Peyer's patch (tissue), 4 donors: Measurements from ENCODE around the gene CDRT4. TPM values are rescaled to one million over a fixed set of nuclear protein-coding genes. Genes with fewer than 3 reads are reported as not detected.
A peak's percentile ranks its signal among the peaks of the same experiment; 100 is the strongest.

Source experiments
- DNase-seq, 3 donors: peaks; one replicate each; pipeline ENCODE4 v3.0.0-alpha.2; 2017 to 2019
- H3K27ac ChIP-seq, 4 donors: fragments of 200-600 bp; sonication (generic); one replicate each; pipeline ENCODE4 v1.5.1; 2016 to 2019
- H3K27me3 ChIP-seq, 2 donors: fragments of 200-600 bp; sonication (generic); one replicate each; pipeline ENCODE4 v1.5.1; 2019
- H3K36me3 ChIP-seq, 3 donors: fragments of 200-600 bp; sonication (generic); one replicate each; pipeline ENCODE4 v1.5.1; 2016 to 2019
- H3K4me1 ChIP-seq, 4 donors: fragments of 200-600 bp; sonication (generic); one replicate each; pipeline ENCODE4 v1.5.1; 2016 to 2019
- H3K4me3 ChIP-seq, 4 donors: fragments of 200-600 bp; sonication (generic); 1 replicate in 3 of 4; 2 replicates in 1 of 4; pipeline ENCODE4 v1.5.1; 2016 to 2019; ENCODE audit warnings: mild to moderate bottlenecking in 1 of 4
- H3K9me3 ChIP-seq, 4 donors: fragments of 200-600 bp; sonication (generic); one replicate each; pipeline ENCODE4 v1.5.1; 2016 to 2019; ENCODE audit warnings: mild to moderate bottlenecking in 1 of 4
- POLR2A ChIP-seq, 2 donors: fragments of 450-650 bp; IDR thresholded peaks; one replicate each; pipeline ENCODE4 v1.5.1; 2017; ENCODE audit warnings: antibody characterized with exemption in 2 of 2, mild to moderate bottlenecking in 2 of 2, moderate library complexity in 2 of 2
- total RNA-seq, 4 donors: library from RNA; depleted of rRNA; stranded (reverse); fragments of >200 nt; gene quantifications; one replicate each; pipeline ENCODE4 v1.1.0, GENCODE V29; 2016
- TF ChIP-seq, protein P1 (sequence below), 6 experiments: fragments of 450-650 bp in 4 of 6; fragments of 200-600 bp in 2 of 6; sonication (generic) in 1 of 6; IDR thresholded peaks; one replicate each; pipeline ENCODE4 v1.5.1; 2017 to 2019; ENCODE audit warnings: antibody characterized with exemption in 6 of 6, mild to moderate bottlenecking in 3 of 6, moderate library complexity in 1 of 6

The CDRT4 gene
- total RNA-seq, 4 donors from 2014 or later: 17.9 to 28.5 (median 26.4) TPM; not detected in 1

DNA sequence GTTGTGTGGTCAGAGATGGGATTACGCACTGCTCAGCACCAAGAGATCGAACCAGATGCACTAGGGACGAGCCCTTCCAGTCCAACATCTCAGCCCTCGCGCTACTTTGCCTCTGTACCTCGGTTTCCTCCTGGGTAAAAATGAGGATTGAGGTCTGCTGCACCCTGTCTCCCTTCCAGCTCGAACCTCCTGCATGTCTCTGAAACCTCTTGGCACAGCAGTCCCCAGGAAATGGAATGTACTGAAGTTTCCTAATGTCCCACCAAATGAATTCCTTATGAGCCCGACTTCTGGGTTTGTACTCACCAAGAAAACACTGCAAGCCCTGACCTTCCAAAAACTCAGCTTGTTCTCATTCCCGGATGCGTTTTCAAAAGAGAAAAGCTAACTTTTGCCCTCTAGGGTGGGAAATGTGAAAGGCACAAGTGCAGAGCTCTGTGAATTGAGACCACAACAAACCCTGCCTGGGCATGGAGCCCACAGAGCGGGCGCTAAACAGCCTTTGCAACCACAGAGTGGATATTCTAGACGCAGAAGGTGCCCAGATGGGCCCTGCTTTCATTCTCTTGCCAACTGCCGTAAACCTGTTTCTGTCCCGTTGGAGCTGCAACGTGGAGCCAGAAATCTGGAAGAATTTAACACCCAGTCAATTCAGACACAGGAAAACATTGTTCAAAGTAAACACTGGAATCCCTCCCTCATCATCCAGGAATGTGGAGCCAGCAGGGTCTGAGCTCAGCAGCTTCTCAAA lies 10.3 kb downstream of the CDRT4 start:
- Histone ChIP-seq H3K4me1 (peaks cover 0 to 42% (median 3%) of the 10 kb centered on the region in 4 donors), H3K36me3 (no peaks in the 10 kb centered on the region), H3K27ac (peak overlapping the region in 3 of 4 donors; percentile 15 to 73 (median 66)), H3K27me3 (no peaks in the 10 kb centered on the region), H3K9me3 (no peaks in the 10 kb centered on the region), H3K4me3 (no peak overlapping the region)
- TF ChIP-seq, protein P1, sequence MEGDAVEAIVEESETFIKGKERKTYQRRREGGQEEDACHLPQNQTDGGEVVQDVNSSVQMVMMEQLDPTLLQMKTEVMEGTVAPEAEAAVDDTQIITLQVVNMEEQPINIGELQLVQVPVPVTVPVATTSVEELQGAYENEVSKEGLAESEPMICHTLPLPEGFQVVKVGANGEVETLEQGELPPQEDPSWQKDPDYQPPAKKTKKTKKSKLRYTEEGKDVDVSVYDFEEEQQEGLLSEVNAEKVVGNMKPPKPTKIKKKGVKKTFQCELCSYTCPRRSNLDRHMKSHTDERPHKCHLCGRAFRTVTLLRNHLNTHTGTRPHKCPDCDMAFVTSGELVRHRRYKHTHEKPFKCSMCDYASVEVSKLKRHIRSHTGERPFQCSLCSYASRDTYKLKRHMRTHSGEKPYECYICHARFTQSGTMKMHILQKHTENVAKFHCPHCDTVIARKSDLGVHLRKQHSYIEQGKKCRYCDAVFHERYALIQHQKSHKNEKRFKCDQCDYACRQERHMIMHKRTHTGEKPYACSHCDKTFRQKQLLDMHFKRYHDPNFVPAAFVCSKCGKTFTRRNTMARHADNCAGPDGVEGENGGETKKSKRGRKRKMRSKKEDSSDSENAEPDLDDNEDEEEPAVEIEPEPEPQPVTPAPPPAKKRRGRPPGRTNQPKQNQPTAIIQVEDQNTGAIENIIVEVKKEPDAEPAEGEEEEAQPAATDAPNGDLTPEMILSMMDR (IDR thresholded peaks at IDR 0.05): peak in 3 of 6 experiments; percentile 15 to 35 (median 19)
- no peak for TF ChIP-seq POLR2A (IDR thresholded peaks at IDR 0.05)
- DNase-seq: no peak

DNA sequence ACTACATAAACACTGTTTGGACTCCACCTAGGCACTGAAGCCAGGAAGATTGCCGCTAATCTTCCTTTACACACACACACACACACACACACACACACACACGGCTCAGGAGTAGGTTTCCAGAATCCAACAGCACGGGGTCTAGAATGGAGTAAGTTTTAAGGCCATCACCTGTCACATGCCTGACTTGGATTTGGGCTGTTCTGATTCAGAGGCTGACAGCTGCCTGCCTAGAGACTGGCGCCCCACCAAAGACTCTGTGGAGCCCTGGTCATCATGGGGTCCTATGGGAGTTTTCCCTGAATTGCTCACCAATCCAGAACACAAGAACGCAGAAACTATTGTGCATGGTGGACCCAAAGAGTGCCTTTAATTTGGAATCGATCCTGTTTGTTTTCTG lies 10.9 kb downstream of the CDRT4 start:
- TF ChIP-seq, protein P1 (IDR thresholded peaks at IDR 0.05): no peak
- TF ChIP-seq POLR2A (IDR thresholded peaks at IDR 0.05): no peak

DNA sequence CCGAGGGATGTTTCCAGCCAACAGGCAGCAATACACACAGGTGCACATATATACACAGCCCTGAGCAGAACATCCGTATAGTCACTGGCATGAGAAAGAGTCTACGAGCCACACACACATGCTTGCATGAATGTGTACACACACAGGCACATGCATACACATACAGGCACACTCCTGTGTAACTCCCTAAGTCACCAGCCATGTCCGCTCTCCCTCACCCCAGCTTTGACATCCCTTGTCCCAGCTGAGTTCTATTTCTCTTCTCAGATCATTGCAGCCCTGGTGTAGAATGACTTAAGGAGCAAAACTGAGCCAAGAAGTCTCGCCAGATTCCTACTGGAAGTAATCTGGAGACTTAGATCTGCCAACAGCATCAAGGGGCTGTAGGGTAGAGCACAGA lies 13.1 kb downstream of the CDRT4 start:
- H3K9me3 ChIP-seq: no peaks in the 10 kb centered on the region
- H3K27ac ChIP-seq: peak overlapping the region in 2 of 4 donors; percentile 69 to 71
- no peak for TF ChIP-seq POLR2A (IDR thresholded peaks at IDR 0.05)
- TF ChIP-seq, protein P1 (IDR thresholded peaks at IDR 0.05): no peak
- H3K4me1 ChIP-seq: peaks cover 0 to 45% (median 3%) of the 10 kb centered on the region in 4 donors
- no peaks in the 10 kb centered on the region for H3K36me3 ChIP-seq
- H3K4me3 ChIP-seq: no peak overlapping the region
- no peak for DNase-seq
- H3K27me3 ChIP-seq: no peaks in the 10 kb centered on the region

More for the DNA sequence above, 10.9 kb downstream of the CDRT4 start:
- H3K36me3 ChIP-seq: no peaks in the 10 kb centered on the region
- no peak overlapping the region for H3K4me3 ChIP-seq
- H3K4me1 ChIP-seq: peaks cover 0 to 45% (median 3%) of the 10 kb centered on the region in 4 donors
- peak overlapping the region in 2 of 4 donors; percentile 66 to 73 for H3K27ac ChIP-seq
- no peaks in the 10 kb centered on the region for H3K9me3 ChIP-seq
- H3K27me3 ChIP-seq: no peaks in the 10 kb centered on the region
- DNase-seq: no peak

DNA sequence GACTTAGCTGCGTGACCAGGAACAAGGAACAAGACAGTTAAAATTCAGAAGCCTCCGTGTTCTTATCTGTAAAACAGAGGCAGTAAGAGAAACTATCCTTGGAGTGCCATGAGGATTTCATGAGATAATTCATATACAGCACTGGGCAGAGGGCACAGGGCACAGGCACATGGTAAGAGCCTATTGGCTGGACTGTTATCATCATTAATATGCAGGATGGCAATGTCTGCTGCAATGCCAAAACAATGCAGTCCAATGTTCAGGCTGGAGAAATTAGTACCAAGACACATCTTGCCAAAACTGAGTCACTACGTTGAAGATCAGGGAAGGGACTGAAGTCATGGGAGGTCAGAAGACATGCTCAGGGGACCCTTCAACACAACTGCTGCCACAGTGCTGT lies 13.6 kb downstream of the CDRT4 start:
- TF ChIP-seq, protein P1 (IDR thresholded peaks at IDR 0.05): peak in 1 of 6 experiments; percentile 2
- TF ChIP-seq POLR2A (IDR thresholded peaks at IDR 0.05): no peak
- H3K27ac ChIP-seq: peak overlapping the region in 2 of 4 donors; percentile 69 to 71
- no peaks in the 10 kb centered on the region for H3K27me3 ChIP-seq
- peaks cover 0 to 45% (median 3%) of the 10 kb centered on the region in 4 donors for H3K4me1 ChIP-seq
- H3K4me3 ChIP-seq: no peak overlapping the region
- H3K36me3 ChIP-seq: no peaks in the 10 kb centered on the region
- H3K9me3 ChIP-seq: no peaks in the 10 kb centered on the region
- peak in 1 of 3 donors; percentile 77 for DNase-seq

DNA sequence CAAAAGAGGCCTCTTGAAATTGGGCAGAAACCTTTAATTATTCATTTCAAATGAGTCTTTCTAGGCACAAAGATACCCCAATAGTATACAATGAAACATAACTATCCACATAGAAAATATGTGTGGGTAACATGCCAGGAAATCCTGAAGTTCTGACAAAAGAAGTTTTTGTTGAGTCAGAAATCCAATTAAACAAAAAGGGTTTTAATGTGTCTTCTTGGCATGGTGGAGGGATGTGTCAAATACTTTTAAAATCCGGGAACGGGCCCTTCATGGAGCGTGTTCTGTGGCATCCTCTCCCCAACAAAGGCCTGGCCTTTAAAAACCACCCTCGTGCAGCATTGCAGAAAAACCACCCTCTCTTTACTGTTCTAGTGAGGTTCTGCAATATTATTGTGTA lies 14.2 kb downstream of the CDRT4 start:
- peak overlapping the region in 3 of 4 donors; percentile 4 to 71 (median 69) for H3K27ac ChIP-seq
- H3K4me3 ChIP-seq: no peak overlapping the region
- no peaks in the 10 kb centered on the region for H3K36me3 ChIP-seq
- H3K27me3 ChIP-seq: no peaks in the 10 kb centered on the region
- H3K4me1 ChIP-seq: peaks cover 0 to 45% (median 3%) of the 10 kb centered on the region in 4 donors
- no peak for DNase-seq
- no peaks in the 10 kb centered on the region for H3K9me3 ChIP-seq
- no peak for TF ChIP-seq POLR2A (IDR thresholded peaks at IDR 0.05)
- TF ChIP-seq, protein P1 (IDR thresholded peaks at IDR 0.05): no peak
